Chondrocyte (in vitro differentiated cells): ENCODE data around the gene NEMP1. TPM values are rescaled to one million over a fixed set of nuclear protein-coding genes. Genes with fewer than 3 reads are reported as not detected.

Source experiments
- DNase-seq: peaks from one replicate; pipeline ENCODE4 v3.0.0; 2021; ENCODE audit warnings: mixed read lengths, low spot score
- H3K27ac Mint-ChIP-seq: one replicate; pipeline ENCODE4 v1.8.0; 2021; ENCODE audit warnings: mild to moderate bottlenecking, moderate library complexity, mixed read lengths; ENCODE audit not compliant: unreplicated experiment
- H3K27me3 Mint-ChIP-seq: 2 replicates; pipeline ENCODE4 v1.8.0; 2021; ENCODE audit warnings: low read depth, mixed read lengths
- H3K36me3 Mint-ChIP-seq: 2 replicates; pipeline ENCODE4 v1.8.0; 2021; ENCODE audit warnings: low read depth, mixed read lengths
- H3K4me1 Mint-ChIP-seq: 2 replicates; pipeline ENCODE4 v1.8.0; 2021; ENCODE audit warnings: low read depth, mild to moderate bottlenecking, mixed read lengths
- H3K4me3 Mint-ChIP-seq: one replicate; pipeline ENCODE4 v1.8.0; 2021; ENCODE audit warnings: mild to moderate bottlenecking, moderate library complexity, mixed read lengths; ENCODE audit not compliant: unreplicated experiment
- H3K9me3 Mint-ChIP-seq: 2 replicates; pipeline ENCODE4 v1.8.0; 2021; ENCODE audit warnings: low read depth, mixed read lengths
- CTCF ChIP-seq: fragments of 200-600 bp; sonication (generic); IDR thresholded peaks from 2 replicates; pipeline ENCODE4 v1.5.0; 2021; ENCODE audit warnings: antibody characterized with exemption, mild to moderate bottlenecking, moderate library complexity
- total RNA-seq: library from RNA; stranded (reverse); gene quantifications from 3 replicates; pipeline ENCODE4 v1.2.1, GENCODE V29; 2021

The NEMP1 gene
- total RNA-seq, 1 donor from 2014 or later = 11.7 TPM

- H3K4me1 Mint-ChIP-seq = peaks cover 58% of the 10 kb centered on the region
- H3K9me3 Mint-ChIP-seq = no peaks in the 10 kb centered on the region
- no peak for DNase-seq
- H3K36me3 Mint-ChIP-seq = peaks cover 16% of the 10 kb centered on the region
- no peak for TF ChIP-seq CTCF
- no peaks in the 10 kb centered on the region for H3K27me3 Mint-ChIP-seq
- H3K27ac Mint-ChIP-seq = no peak overlapping the region
- peak overlapping the region; percentile 33 for H3K4me3 Mint-ChIP-seq
These were observed 13.3 kb upstream of the NEMP1 start for GRCh38 chr12:57091638-57092528.

- Mint-ChIP-seq H3K27me3 (no peaks in the 10 kb centered on the region), H3K9me3 (no peaks in the 10 kb centered on the region), H3K27ac (no peak overlapping the region), H3K36me3 (peaks cover 13% of the 10 kb centered on the region), H3K4me1 (peaks cover 66% of the 10 kb centered on the region), H3K4me3 (peak overlapping the region; percentile 92)
- no peak for DNase-seq
- TF ChIP-seq CTCF = no peak
These were observed 12.5 kb upstream of the NEMP1 start for GRCh38 chr12:57090924-57091637.

- no peaks in the 10 kb centered on the region for H3K27me3 Mint-ChIP-seq
- peaks cover 71% of the 10 kb centered on the region for H3K4me1 Mint-ChIP-seq
These were observed 11.9 kb upstream of the NEMP1 start for GRCh38 chr12:57090490-57090889.

GRCh38 chr12:57089271-57090245, 11.0 kb upstream of the NEMP1 start:
- Mint-ChIP-seq H3K4me3 (peak overlapping the region; percentile 92), H3K4me1 (peaks cover 65% of the 10 kb centered on the region), H3K9me3 (no peaks in the 10 kb centered on the region), H3K36me3 (peaks cover 12% of the 10 kb centered on the region), H3K27me3 (no peaks in the 10 kb centered on the region), H3K27ac (peak overlapping the region; percentile 89)
- no peak for DNase-seq
- no peak for TF ChIP-seq CTCF

More at GRCh38 chr12:57090490-57090889, 11.9 kb upstream of the NEMP1 start:
- H3K4me3 Mint-ChIP-seq = peak overlapping the region; percentile 92
- H3K27ac Mint-ChIP-seq = no peak overlapping the region
- DNase-seq = no peak
- no peaks in the 10 kb centered on the region for H3K9me3 Mint-ChIP-seq
- H3K36me3 Mint-ChIP-seq = peaks cover 12% of the 10 kb centered on the region
- TF ChIP-seq CTCF = no peak
